ENCODE data around the gene AXIN2.

Gene AXIN2

DNA sequence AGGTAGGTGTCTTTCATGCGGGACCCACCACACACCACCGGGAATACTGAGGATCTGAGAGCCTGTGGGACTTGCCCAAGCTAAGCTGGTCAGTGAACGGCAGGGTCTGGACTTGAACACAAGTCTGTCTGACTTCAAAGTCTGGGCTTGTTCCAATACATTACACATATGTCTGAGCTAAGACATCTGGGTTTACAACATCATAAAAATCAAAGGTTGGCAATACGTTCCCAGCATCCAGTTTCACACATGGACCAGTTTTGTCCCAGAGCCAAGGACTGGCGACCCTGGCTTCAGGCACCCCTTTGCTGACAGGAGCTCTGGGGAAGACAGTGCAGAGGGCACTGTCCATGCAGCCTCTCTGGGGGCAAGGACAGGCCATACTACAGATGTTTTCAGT lies 27.9 kb upstream of the AXIN2 start:
- Mint-ChIP-seq H3K4me1 (ENCODE audit: low read depth) (peaks cover 7% of the 10 kb centered on the region), H3K36me3 (ENCODE audit: low read depth) (no peaks in the 10 kb centered on the region), H3K27ac (no peak overlapping the region), H3K9me3 (no peaks in the 10 kb centered on the region), H3K4me3 (no peak overlapping the region), H3K27me3 (peaks cover 18% of the 10 kb centered on the region)
- intact Hi-C loops (cut with micrococcal nuclease): no loop called here

GRCh38 chr17:65588181-65588808 lies 26.8 kb upstream of the AXIN2 start:
- no peak overlapping the region for H3K27ac Mint-ChIP-seq
- peaks cover 10% of the 10 kb centered on the region for H3K27me3 Mint-ChIP-seq
- H3K4me1 Mint-ChIP-seq (ENCODE audit: low read depth): no peaks in the 10 kb centered on the region
- H3K4me3 Mint-ChIP-seq: no peak overlapping the region
- intact Hi-C loops (cut with micrococcal nuclease): no loop called here
- no peaks in the 10 kb centered on the region for H3K9me3 Mint-ChIP-seq
- no peaks in the 10 kb centered on the region for H3K36me3 Mint-ChIP-seq (ENCODE audit: low read depth)

DNA sequence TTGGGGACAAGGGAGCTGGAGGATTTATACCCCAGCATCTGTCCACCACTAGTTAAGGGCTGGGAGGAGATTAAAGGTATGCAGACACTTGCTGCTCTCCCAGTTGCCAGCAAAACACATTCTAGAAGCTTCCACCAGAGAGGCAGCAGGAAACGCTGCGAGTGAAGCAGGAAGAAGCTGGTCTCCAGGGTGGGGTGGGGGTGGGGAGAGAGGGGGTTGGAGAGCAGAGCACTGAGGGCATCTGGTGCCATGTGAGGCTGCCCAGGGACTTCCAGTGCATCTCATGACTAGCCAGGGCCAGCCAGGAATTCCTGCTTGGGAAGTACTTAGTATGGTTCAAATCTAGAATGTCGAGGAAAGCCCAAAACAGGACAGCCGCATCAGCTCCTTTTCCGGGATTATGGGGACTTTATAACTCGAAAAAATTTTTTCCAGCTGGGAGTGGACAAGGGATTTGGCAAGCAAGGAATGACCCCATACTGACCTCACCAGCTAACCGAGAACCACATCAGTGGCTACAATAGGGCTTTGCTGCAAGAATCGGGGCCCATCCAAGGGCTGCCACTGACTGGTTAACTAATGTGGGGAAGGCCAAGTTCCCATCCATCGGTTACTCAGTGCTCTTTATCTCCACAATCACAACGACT lies 26.2 kb upstream of the AXIN2 start:
- Mint-ChIP-seq H3K36me3 (ENCODE audit: low read depth) (no peaks in the 10 kb centered on the region), H3K27me3 (peaks cover 5% of the 10 kb centered on the region), H3K4me1 (ENCODE audit: low read depth) (no peaks in the 10 kb centered on the region), H3K4me3 (no peak overlapping the region), H3K27ac (no peak overlapping the region), H3K9me3 (no peaks in the 10 kb centered on the region)
- intact Hi-C loops (cut with micrococcal nuclease): no loop called here

DNA sequence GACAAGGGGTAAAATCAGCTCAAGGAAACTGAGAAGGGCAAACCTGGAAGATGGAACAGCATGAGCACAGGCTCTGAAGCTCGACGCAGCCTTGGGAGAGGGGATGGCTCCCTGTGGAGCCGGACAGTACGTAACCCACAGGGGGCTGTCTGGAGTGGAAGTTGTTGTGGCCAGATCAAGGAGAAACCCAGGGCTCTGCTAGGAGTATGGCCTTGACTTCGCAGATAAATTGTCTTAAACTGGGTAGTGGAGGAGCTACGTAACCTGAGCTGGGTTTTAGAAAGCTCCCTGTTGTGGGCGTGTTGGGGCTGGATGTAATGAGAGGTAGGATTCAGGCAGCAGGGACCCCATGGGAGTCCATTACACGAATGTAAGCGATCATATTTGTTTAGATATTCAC lies 25.5 kb upstream of the AXIN2 start:
- Mint-ChIP-seq H3K36me3 (ENCODE audit: low read depth) (no peaks in the 10 kb centered on the region), H3K27ac (no peak overlapping the region), H3K9me3 (no peaks in the 10 kb centered on the region), H3K4me3 (no peak overlapping the region), H3K4me1 (ENCODE audit: low read depth) (no peaks in the 10 kb centered on the region), H3K27me3 (peaks cover 1% of the 10 kb centered on the region)
- intact Hi-C loops (cut with micrococcal nuclease): no loop called here

GRCh38 chr17:65584604-65585521 lies 23.4 kb upstream of the AXIN2 start:
- no peaks in the 10 kb centered on the region for H3K4me1 Mint-ChIP-seq (ENCODE audit: low read depth)
- no peaks in the 10 kb centered on the region for H3K27me3 Mint-ChIP-seq
- intact Hi-C loops (cut with micrococcal nuclease): no loop called here
- H3K9me3 Mint-ChIP-seq: no peaks in the 10 kb centered on the region
- no peak overlapping the region for H3K4me3 Mint-ChIP-seq
- no peak overlapping the region for H3K27ac Mint-ChIP-seq
- no peaks in the 10 kb centered on the region for H3K36me3 Mint-ChIP-seq (ENCODE audit: low read depth)

DNA sequence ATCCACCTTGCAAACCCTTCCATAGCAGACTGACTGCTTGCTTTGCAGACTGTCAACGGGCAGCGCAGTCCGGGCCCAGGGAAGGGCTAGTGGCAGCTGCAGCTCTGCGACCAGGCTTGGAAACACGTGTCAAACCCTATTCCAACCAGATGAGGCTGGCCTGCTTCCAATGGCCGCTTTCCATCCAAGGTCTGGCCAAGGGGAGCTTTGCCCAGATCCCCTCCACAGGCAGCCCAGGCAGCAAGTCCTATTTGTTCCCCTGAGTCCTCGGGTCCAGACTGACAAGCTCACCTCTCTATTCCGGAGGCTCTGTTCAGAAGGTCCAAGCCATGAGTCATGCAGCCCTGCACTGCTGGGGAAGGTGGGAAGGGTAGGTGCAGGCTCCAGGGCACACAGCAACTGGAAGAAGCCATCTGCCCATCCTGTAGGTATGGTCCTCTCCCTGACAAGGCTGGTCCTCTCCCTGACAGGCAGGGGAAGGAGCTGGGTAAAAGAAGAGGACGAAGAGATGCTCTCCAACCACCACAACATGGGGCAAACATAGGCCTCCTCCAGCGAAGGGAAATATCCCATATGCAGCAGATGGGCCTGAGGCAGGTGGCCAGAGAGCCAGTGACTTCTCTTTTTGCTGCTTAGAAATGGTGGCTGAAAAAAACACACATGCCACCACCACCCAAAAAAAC lies 22.6 kb upstream of the AXIN2 start:
- Mint-ChIP-seq H3K9me3 (no peaks in the 10 kb centered on the region), H3K4me3 (no peak overlapping the region), H3K27me3 (no peaks in the 10 kb centered on the region), H3K27ac (no peak overlapping the region), H3K36me3 (ENCODE audit: low read depth) (no peaks in the 10 kb centered on the region), H3K4me1 (ENCODE audit: low read depth) (no peaks in the 10 kb centered on the region)
- intact Hi-C loops (cut with micrococcal nuclease): no loop called here

DNA sequence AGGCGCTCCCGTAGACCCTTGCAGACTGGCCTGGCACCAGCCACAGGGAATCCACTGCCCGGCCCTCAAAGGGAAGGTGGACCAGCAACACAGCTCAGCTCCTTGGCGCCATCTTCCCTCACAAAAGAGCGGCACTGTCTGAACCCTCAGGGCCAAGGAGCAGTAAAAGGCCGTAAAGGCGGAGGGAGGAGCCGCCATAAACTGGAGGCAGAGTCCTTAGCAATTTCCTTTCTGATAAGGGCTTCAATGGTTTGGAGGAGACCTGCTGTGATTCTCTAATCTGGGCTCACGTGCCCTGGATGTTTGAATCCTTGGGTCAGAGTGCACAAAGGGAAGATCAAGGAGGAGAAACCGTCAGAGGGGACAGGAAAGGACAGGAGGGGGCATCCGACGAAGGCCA lies 15.5 kb upstream of the AXIN2 start:
- intact Hi-C loops (cut with micrococcal nuclease): no loop called here
- H3K27me3 Mint-ChIP-seq: peaks cover 17% of the 10 kb centered on the region
- no peak overlapping the region for H3K27ac Mint-ChIP-seq
- no peaks in the 10 kb centered on the region for H3K36me3 Mint-ChIP-seq (ENCODE audit: low read depth)
- H3K9me3 Mint-ChIP-seq: peaks cover 9% of the 10 kb centered on the region
- H3K4me3 Mint-ChIP-seq: no peak overlapping the region
- H3K4me1 Mint-ChIP-seq (ENCODE audit: low read depth): no peaks in the 10 kb centered on the region

DNA sequence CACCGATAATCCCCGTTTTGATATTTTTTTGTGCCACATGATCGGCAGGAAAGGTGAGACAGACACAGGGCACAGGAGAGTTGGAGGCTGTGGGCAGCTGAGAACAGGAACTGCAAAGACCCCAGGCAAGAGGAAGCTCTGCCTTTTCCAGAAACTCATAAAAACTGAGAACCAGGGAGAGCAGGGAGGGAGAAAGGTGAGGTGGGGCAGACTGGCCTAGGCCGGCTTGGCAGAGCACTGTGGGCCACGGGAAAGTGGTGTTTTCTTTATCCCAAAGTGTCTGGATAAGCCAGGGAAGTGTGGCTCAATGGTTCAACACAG lies 11.8 kb upstream of the AXIN2 start:
- intact Hi-C loops (cut with micrococcal nuclease): no loop called here
- Mint-ChIP-seq H3K9me3 (peaks cover 9% of the 10 kb centered on the region), H3K36me3 (ENCODE audit: low read depth) (no peaks in the 10 kb centered on the region), H3K4me1 (ENCODE audit: low read depth) (no peaks in the 10 kb centered on the region), H3K27ac (no peak overlapping the region), H3K4me3 (no peak overlapping the region), H3K27me3 (peaks cover 24% of the 10 kb centered on the region)

DNA sequence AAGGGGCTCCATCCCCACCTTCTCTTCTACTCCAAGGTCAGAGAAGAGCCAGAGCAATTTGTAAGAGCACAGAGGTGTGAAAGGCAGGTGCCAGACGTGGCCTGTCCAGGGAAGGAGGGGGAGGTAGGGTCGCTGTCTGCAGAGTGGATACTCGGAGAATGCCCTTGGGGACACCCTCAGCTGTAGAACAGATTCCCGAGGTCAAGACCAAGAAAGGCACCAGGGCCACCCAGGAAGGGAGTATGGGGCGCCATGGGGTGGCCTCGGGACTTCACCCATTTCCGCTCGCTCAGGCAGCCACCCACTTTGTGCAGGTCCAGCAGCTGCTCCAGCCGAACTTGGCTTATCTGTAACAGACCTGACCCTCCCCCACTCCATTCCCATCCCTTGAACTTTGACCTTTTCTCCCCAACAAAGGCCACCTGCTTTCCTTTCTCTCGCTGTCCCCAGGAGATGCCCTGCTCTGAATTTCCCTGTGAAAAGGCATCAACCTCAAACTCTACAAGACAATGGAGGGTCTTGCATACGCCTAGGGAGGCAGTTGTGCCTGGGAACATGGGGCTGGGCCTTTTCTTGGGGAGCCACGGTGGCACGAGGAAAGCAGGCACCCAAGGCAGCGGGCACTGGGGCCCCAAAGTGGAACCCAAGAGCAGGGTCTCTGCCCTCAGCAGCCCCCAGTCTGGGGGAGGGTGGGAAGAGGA lies 11.3 kb upstream of the AXIN2 start:
- H3K27me3 Mint-ChIP-seq: peaks cover 25% of the 10 kb centered on the region
- no peak overlapping the region for H3K27ac Mint-ChIP-seq
- H3K4me1 Mint-ChIP-seq (ENCODE audit: low read depth): no peaks in the 10 kb centered on the region
- H3K9me3 Mint-ChIP-seq: peaks cover 9% of the 10 kb centered on the region
- no peaks in the 10 kb centered on the region for H3K36me3 Mint-ChIP-seq (ENCODE audit: low read depth)
- no peak overlapping the region for H3K4me3 Mint-ChIP-seq
- intact Hi-C loops (cut with micrococcal nuclease): no loop called here

- Mint-ChIP-seq H3K9me3 (peaks cover 6% of the 10 kb centered on the region), H3K4me3 (no peak overlapping the region), H3K27me3 (peaks cover 25% of the 10 kb centered on the region), H3K4me1 (ENCODE audit: low read depth) (no peaks in the 10 kb centered on the region), H3K27ac (no peak overlapping the region), H3K36me3 (ENCODE audit: low read depth) (no peaks in the 10 kb centered on the region)
- intact Hi-C loops (cut with micrococcal nuclease): no loop called here
These were observed 10.7 kb upstream of the AXIN2 start for GRCh38 chr17:65572186-65572580.

DNA sequence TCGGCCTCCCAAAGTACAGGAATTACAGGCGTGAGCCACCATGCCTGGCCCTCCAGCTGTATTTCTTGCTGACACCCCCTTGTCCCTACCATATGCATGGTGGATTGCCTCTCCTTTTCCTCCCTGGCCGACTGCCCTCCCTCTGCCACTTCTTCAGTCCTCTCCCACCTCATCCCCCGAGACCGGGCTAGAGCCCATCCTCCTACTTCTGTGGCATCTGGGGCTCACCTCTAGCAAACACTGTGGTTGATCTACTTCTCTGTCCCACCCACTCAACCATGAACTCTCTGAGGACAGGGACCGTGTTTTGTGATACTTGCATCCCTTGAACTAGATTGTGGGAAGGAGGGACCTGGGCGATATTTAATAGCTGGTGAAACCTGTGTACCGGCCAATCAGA lies 7.5 kb upstream of the AXIN2 start:
- no peaks in the 10 kb centered on the region for H3K4me1 Mint-ChIP-seq (ENCODE audit: low read depth)
- H3K4me3 Mint-ChIP-seq: no peak overlapping the region
- no peaks in the 10 kb centered on the region for H3K9me3 Mint-ChIP-seq
- no peaks in the 10 kb centered on the region for H3K36me3 Mint-ChIP-seq (ENCODE audit: low read depth)
- H3K27me3 Mint-ChIP-seq: peaks cover 45% of the 10 kb centered on the region
- no peak overlapping the region for H3K27ac Mint-ChIP-seq
- intact Hi-C loops (cut with micrococcal nuclease): no loop called here

- Mint-ChIP-seq H3K9me3 (no peaks in the 10 kb centered on the region), H3K36me3 (ENCODE audit: low read depth) (no peaks in the 10 kb centered on the region), H3K4me3 (no peak overlapping the region), H3K4me1 (ENCODE audit: low read depth) (no peaks in the 10 kb centered on the region), H3K27ac (no peak overlapping the region), H3K27me3 (peaks cover 48% of the 10 kb centered on the region)
- intact Hi-C loops (cut with micrococcal nuclease): no loop called here
These were observed 6.1 kb upstream of the AXIN2 start for GRCh38 chr17:65567566-65567965.

DNA sequence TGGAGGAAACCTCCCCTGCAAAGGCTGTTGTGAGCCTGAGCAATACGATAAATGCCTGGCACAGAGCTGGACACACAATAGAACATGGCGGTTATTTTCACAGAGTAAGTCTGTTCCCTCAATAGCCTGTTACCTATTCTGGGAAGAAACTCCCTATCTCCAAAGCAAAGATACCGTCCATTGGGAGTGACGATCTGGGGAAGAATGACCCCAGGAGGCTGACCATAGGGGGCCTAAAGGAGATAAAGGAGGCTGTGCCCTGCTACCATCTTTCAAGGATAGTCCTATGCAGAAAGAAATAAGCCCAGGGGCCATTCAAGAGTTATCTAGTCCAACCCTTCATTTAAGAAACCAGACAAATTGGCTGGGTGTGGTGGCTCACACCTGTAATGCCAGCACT lies 4.1 kb upstream of the AXIN2 start:
- Mint-ChIP-seq H3K4me1 (ENCODE audit: low read depth) (peaks cover 6% of the 10 kb centered on the region), H3K4me3 (no peak overlapping the region), H3K9me3 (no peaks in the 10 kb centered on the region), H3K36me3 (ENCODE audit: low read depth) (no peaks in the 10 kb centered on the region), H3K27ac (no peak overlapping the region), H3K27me3 (peaks cover 50% of the 10 kb centered on the region)
- intact Hi-C loops (cut with micrococcal nuclease): no loop called here

Data from dendritic cell treated with granulocyte-macrophage colony-stimulating factor and Interleukin-4, amounts not matched to agents 40 ng/mL and 50 ng/mL, for 4 days (primary cell).